A549 treated with Hydrocortisone at 1 μM for 4 hours (cell line): ENCODE measurements around the gene ADRM1. TPM values are rescaled to one million over a fixed set of nuclear protein-coding genes. Genes with fewer than 3 reads are reported as not detected.

Source experiments
- total RNA-seq: library from RNA; stranded (reverse); fragments of 200-300 nt; extraction: Qiagen RNA extraction; gene quantifications from 5 replicates; pipeline ENCODE4 v1.2.3, GENCODE V29; 2022

ADRM1 gene
- 161 to 183 TPM (median 177 TPM) in 5 replicates for total RNA-seq

GRCh38 chr20:62302341-62303061 lies at the start of gene ADRM1:
TSS of gene ADRM1 (plus strand) at chr20:62302997. CDS start at chr20:62303569, 572 bp downstream.

Other genes starting within 250 kb of the ADRM1 start
- gene TAF4, start 237.1 kb upstream of the ADRM1 start, total RNA-seq: 13.9 to 18.9 TPM (median 16.9 TPM) in 5 replicates
- 24.6 to 26.7 TPM (median 24.9 TPM) in 5 replicates for gene LSM14B, start 180.5 kb upstream of the ADRM1 start, total RNA-seq
- gene PSMA7, start 159.6 kb upstream of the ADRM1 start, total RNA-seq: 485 to 562 TPM (median 551 TPM) in 5 replicates
- gene SS18L1, start 159.2 kb upstream of the ADRM1 start, total RNA-seq: 8.1 to 9.5 TPM (median 9.0 TPM) in 5 replicates
- 33.3 to 41.8 TPM (median 36.8 TPM) in 5 replicates for gene MTG2, start 120.0 kb upstream of the ADRM1 start, total RNA-seq
- gene HRH3, start 82.7 kb upstream of the ADRM1 start, total RNA-seq: not detected in 5 replicates
- gene OSBPL2, start 64.5 kb upstream of the ADRM1 start, total RNA-seq: 17.8 to 19.6 TPM (median 18.4 TPM) in 5 replicates
- 313 to 453 TPM (median 400 TPM) in 5 replicates for gene LAMA5, start 64.3 kb downstream of the ADRM1 start, total RNA-seq
- gene RPS21, start 84.1 kb downstream of the ADRM1 start, total RNA-seq: 2,384 to 3,109 TPM (median 2,755 TPM) in 5 replicates
- gene CABLES2, start 104.3 kb downstream of the ADRM1 start, total RNA-seq: 4.4 to 6.4 TPM (median 5.7 TPM) in 5 replicates
- 0.62 to 1.3 TPM (median 0.98 TPM) in 5 replicates for gene RBBP8NL, start 124.5 kb downstream of the ADRM1 start, total RNA-seq
- 0.45 to 0.82 TPM (median 0.71 TPM) in 5 replicates for gene GATA5, start 173.0 kb downstream of the ADRM1 start, total RNA-seq